ENCODE data around the gene DLGAP4.

The DLGAP4 gene

DNA sequence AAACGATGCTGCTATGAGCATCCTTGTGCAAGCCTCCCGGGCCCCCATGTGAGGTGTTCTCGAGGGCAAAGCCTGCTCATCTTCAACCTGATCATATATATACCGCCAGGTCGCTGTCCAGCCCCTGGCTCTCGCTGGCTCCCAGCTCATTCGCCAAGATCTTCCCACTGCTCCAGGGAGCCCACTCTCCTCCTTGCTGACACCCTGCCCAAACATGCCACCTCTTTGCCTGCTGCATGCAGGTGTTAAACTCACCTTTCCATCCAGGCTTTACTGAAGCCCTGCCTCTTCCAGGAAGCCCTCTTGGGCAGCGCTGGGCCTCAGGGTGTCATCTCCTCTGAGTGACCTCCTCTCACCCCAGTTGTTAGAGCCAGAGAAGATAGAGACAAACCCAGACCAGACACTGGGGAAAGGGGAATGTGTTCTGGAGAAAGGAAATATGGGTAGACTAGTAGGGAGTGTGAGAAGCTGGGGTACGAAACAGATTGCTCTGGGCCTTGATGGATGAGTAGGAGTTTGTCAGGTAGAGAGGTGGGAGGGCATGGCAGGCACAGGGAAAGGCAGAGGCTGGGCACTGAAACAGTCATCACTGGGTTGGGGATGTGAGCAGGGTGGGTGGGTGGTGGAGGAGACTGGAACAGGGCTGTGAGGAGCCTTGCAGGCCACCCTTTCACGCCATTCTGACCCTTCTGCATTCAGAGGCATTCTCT lies 1.2 kb upstream of the DLGAP4 start:
- DNase-seq (ENCODE audit: low read depth), result no peak
- TF ChIP-seq, protein P1, sequence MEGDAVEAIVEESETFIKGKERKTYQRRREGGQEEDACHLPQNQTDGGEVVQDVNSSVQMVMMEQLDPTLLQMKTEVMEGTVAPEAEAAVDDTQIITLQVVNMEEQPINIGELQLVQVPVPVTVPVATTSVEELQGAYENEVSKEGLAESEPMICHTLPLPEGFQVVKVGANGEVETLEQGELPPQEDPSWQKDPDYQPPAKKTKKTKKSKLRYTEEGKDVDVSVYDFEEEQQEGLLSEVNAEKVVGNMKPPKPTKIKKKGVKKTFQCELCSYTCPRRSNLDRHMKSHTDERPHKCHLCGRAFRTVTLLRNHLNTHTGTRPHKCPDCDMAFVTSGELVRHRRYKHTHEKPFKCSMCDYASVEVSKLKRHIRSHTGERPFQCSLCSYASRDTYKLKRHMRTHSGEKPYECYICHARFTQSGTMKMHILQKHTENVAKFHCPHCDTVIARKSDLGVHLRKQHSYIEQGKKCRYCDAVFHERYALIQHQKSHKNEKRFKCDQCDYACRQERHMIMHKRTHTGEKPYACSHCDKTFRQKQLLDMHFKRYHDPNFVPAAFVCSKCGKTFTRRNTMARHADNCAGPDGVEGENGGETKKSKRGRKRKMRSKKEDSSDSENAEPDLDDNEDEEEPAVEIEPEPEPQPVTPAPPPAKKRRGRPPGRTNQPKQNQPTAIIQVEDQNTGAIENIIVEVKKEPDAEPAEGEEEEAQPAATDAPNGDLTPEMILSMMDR (conservative IDR thresholded peaks at IDR 0.05; ENCODE audit: low read length), result no peak
- no peak overlapping the region for H3K4me3 ChIP-seq (ENCODE audit: low read length)

DNA sequence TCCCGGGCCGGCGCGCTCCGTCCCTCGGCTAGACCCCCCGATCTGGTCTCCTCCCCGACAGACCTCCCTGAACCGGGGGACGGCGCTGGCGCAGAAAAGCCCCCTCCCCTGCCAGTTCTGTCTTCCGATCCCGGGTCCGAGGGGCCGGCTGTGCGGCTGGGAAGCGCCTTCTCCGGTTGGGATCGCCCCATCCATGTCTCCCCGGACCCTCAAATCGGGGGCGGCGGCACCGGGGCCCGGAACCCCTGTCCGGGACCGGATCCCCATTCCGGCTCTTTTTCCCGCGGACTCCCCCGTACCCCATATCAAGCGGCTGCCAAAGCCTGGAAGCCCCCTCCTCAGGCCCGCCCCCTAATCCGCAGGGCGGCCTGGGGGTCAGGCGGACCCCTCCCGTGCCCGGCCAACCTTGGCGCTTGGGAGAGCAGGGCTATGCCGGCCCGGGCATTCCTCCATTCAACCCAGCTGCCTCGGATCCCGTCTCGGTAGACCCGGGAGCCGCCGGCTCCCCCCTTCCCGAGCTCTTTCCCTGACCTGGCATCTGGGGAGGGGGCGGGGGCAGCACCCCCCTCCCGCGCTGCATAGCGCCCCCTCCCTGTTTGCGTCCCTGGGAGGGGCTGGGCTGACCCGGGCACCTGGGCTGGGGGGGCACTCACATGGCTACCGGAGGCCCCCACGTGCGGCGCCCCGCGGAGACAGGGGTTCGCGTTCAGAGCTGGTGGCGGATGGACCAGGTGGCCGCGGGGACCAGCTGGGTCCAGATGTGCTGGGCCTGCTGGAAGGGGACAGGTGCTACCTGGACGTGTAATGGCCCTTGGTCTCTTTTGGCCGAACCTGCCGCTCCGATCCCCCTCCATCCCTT lies 643 bp downstream of the DLGAP4 start:
- DNase-seq (ENCODE audit: low read depth), result no peak
- TF ChIP-seq, protein P1 (conservative IDR thresholded peaks at IDR 0.05; ENCODE audit: low read length), result no peak
- H3K4me3 ChIP-seq (ENCODE audit: low read length), result no peak overlapping the region

DNA sequence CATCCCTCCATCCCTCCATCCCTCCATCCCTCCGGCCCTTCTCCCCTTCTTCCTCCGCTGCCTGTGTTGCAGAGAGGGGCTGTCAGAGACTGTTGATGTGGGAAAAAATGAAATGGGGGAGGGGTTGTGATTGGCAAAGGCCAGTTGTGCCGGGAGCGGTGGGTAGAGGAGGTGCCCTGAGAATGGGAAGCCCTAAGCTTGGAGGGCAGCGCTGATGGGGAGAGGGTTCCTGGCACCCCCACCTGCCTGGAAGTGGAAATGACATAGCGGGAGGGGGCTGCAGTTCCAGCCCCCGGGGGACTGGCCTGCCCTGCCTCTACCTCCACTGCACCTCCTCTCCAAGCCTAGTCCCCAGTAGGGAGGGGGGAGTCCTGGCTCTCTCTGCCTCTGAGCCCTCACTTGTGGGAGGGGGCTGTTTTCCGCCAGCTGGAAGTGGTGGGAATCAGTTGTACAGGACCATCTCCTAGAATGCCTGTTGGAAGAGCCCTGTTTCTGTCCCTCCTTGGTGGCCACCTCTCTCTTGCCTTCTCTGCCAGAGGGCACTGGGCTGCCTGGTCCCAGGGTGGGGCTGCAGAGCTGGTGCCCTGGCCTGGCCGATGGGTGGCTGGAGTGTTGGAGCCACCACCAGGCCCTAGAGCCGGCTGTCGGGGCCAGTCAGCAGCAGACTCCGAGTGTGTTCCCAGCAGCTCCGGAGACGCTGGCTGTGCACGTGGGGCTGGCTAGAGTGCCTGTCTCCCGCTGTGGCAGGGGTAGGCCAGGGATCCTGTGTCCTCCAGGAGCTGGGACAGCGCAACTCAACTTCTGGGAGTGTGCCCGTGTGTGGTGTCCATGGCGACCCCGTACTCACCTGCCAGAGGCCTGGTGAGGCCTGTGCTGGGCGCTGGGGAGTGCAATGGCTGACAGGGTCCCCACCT lies 1.5 kb downstream of the DLGAP4 start:
- DNase-seq (ENCODE audit: low read depth), result no peak

DNA sequence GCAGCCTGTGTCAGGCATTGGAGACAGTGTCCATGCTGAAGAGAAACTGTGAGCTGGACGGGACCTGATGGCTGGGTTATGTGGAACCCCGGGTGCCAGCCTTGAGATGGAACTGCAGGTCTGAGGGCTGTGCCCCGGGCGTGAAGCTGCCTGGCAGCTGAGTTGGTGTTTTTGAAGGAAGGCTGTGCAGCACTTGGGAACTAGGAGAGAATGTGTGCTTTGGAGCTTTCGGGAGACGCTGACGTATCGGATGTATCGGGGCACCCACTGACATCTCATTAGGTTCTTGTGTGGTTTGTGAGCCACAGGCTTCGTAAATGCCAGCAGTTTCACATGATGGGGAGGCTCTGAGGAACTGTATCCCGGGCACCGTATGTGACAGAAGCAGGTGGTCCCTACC lies 2.2 kb downstream of the DLGAP4 start:
- TF ChIP-seq, protein P1 (conservative IDR thresholded peaks at IDR 0.05; ENCODE audit: low read length), result no peak
- H3K4me3 ChIP-seq (ENCODE audit: low read length), result no peak overlapping the region
- DNase-seq (ENCODE audit: low read depth), result no peak

More for the DNA sequence above, 1.5 kb downstream of the DLGAP4 start:
- H3K4me3 ChIP-seq (ENCODE audit: low read length), result no peak overlapping the region
- TF ChIP-seq, protein P1 (conservative IDR thresholded peaks at IDR 0.05; ENCODE audit: low read length), result no peak

DNA sequence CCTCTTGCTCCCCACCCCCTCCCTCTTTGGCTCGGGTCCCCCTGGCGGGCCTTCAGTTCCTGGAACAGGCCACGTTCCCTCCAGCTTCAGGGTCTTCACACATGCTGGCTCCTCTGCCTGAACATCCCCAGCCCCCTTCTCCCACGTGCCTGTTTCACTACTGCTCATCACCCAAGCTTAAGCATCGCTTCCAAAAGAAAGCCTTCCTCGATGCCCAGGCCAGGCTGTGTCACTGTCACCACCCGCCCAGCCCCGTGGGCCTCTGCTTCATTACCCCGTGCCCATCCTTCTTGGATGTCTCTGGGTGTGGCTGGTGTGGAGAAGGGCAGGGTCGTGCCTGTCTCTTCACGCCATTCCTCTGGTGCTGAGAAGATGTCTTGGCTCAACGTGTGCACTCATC lies 2.8 kb downstream of the DLGAP4 start:
- TF ChIP-seq, protein P1 (conservative IDR thresholded peaks at IDR 0.05; ENCODE audit: low read length), result no peak
- DNase-seq (ENCODE audit: low read depth), result no peak
- H3K4me3 ChIP-seq (ENCODE audit: low read length), result no peak overlapping the region

DNA sequence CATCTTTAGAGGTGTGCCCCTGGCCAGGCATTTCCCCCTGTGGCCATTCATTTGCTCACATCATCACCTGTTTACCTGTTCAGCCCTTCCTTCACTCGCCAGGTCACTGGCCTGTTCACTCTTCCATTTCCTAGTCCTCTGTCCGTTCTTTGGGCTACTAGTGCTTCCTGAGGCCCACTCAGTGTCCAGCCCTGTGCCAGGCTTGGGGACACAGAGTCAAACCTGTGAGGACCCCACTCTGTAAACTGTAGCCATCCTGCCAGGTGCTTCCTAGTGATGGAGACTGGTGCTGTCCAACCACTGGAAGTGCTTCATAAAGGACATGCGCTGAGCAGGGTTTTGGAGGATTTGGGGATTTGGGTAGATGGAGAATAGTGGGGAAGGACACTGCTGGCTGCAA lies 3.5 kb downstream of the DLGAP4 start:
- H3K4me3 ChIP-seq (ENCODE audit: low read length), result no peak overlapping the region
- no peak for DNase-seq (ENCODE audit: low read depth)
- TF ChIP-seq, protein P1 (conservative IDR thresholded peaks at IDR 0.05; ENCODE audit: low read length), result no peak

Measured in AG10803 (cell line).